HL-60 (cell line): ENCODE measurements around the gene B2M.

Experiments
- GABPA ChIP-seq: IDR thresholded peaks from 2 replicates; pipeline ENCODE4 v1.6.1; 2012; ENCODE audit warnings: low read depth
- POLR2AphosphoS5 ChIP-seq: IDR thresholded peaks from 2 replicates; pipeline ENCODE4 v1.6.1; 2012; ENCODE audit warnings: low read depth
- TF ChIP-seq, protein P1 (sequence below): IDR thresholded peaks from one replicate; pipeline ENCODE4 v1.5.1; 2011; ENCODE audit warnings: low read length, control low read depth, inconsistent platforms; ENCODE audit not compliant: insufficient read depth
- TF ChIP-seq, protein P2 (sequence below): IDR thresholded peaks from 2 replicates; pipeline ENCODE4 v1.6.1; 2012; ENCODE audit warnings: low read depth; ENCODE audit not compliant: insufficient replicate concordance

DNA sequence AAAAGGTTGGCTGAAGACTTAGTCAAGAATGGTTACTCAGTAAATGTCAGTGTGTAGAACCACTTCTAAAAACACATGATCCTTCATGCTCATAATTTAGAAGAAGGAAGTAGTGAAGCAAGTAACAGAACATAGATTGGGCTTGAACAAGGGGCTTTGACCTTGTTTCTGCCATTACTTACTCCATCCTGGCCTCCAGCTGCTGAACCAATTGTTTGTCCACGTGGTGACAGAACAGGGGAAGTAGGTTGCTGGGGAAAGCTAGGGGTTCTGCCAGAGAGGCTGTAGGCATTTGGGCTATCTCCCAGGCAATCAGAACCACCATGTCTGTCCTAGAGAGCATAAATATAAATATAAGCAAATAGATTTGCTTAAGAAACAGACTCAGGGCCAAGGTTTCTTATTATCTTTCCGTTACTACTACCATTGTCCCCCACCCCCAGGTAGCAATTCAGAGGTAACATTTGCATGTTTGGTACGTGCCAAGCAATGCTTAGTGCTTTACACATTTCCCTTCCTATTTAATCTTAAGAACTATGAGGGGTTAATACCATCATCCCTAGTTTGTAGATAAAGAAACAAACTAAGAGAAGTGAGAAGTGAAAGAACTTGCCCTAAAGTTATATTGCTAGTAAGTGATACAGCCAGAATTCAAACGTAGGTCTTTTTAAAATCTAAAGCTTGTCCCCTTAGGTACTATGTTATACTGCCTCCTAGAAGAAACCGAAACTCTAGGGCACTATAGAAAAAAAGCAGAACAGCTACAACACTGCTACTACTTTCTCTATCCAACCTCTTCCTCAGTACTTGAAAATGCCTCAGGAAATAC is 44.9 kb upstream of the B2M start:
- TF ChIP-seq, protein P1, sequence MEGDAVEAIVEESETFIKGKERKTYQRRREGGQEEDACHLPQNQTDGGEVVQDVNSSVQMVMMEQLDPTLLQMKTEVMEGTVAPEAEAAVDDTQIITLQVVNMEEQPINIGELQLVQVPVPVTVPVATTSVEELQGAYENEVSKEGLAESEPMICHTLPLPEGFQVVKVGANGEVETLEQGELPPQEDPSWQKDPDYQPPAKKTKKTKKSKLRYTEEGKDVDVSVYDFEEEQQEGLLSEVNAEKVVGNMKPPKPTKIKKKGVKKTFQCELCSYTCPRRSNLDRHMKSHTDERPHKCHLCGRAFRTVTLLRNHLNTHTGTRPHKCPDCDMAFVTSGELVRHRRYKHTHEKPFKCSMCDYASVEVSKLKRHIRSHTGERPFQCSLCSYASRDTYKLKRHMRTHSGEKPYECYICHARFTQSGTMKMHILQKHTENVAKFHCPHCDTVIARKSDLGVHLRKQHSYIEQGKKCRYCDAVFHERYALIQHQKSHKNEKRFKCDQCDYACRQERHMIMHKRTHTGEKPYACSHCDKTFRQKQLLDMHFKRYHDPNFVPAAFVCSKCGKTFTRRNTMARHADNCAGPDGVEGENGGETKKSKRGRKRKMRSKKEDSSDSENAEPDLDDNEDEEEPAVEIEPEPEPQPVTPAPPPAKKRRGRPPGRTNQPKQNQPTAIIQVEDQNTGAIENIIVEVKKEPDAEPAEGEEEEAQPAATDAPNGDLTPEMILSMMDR = no peak
- TF ChIP-seq GABPA (no peak), POLR2AphosphoS5 (no peak)
- TF ChIP-seq, protein P2, sequence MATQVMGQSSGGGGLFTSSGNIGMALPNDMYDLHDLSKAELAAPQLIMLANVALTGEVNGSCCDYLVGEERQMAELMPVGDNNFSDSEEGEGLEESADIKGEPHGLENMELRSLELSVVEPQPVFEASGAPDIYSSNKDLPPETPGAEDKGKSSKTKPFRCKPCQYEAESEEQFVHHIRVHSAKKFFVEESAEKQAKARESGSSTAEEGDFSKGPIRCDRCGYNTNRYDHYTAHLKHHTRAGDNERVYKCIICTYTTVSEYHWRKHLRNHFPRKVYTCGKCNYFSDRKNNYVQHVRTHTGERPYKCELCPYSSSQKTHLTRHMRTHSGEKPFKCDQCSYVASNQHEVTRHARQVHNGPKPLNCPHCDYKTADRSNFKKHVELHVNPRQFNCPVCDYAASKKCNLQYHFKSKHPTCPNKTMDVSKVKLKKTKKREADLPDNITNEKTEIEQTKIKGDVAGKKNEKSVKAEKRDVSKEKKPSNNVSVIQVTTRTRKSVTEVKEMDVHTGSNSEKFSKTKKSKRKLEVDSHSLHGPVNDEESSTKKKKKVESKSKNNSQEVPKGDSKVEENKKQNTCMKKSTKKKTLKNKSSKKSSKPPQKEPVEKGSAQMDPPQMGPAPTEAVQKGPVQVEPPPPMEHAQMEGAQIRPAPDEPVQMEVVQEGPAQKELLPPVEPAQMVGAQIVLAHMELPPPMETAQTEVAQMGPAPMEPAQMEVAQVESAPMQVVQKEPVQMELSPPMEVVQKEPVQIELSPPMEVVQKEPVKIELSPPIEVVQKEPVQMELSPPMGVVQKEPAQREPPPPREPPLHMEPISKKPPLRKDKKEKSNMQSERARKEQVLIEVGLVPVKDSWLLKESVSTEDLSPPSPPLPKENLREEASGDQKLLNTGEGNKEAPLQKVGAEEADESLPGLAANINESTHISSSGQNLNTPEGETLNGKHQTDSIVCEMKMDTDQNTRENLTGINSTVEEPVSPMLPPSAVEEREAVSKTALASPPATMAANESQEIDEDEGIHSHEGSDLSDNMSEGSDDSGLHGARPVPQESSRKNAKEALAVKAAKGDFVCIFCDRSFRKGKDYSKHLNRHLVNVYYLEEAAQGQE = no peak
